Prostate gland (tissue), 2 donors: ENCODE results near the gene CCDC34. TPM values are rescaled to one million over a fixed set of nuclear protein-coding genes. Genes with fewer than 3 reads are reported as not detected.
"Not testable (repeated sequence)": the region's sequence is repeated elsewhere in the genome, so short reads cannot be mapped to it uniquely, and the experiment has no call there.

Source experiments
- DNase-seq: peaks from one replicate; pipeline ENCODE4 v3.0.0-alpha.2; 2019; ENCODE audit warnings: low spot score
- H3K27ac ChIP-seq, 2 donors: fragments of 200-600 bp; sonication (generic); 2 replicates each; pipeline ENCODE4 v1.5.1; 2017 to 2019
- H3K27me3 ChIP-seq: fragments of 200-600 bp; sonication (generic); replicated peaks from 2 replicates; pipeline ENCODE4 v1.5.1; 2019; ENCODE audit not compliant: insufficient read depth
- H3K36me3 ChIP-seq, 2 donors: fragments of 200-600 bp; sonication (generic); 1 replicate in 1 of 2; 2 replicates in 1 of 2; pipeline versions ENCODE4 v1.5.1 to v1.8.1; 2017 to 2019
- H3K4me1 ChIP-seq: fragments of 200-600 bp; sonication (generic); replicated peaks from 2 replicates; pipeline ENCODE4 v1.5.1; 2019
- H3K4me3 ChIP-seq, 2 donors: fragments of 200-600 bp; sonication (generic); 2 replicates each; pipeline ENCODE4 v1.5.1; 2017 to 2019
- H3K9me3 ChIP-seq: fragments of 200-600 bp; sonication (generic); 2 replicates; pipeline ENCODE4 v1.5.1; 2017
- CTCF ChIP-seq, 4 experiments: fragments of 200-600 bp in 2 of 4; fragments of 450-650 bp in 2 of 4; sonication (generic) in 2 of 4; IDR thresholded peaks; 1 replicate in 3 of 4; 2 replicates in 1 of 4; pipeline ENCODE4 v1.5.1; 2016 to 2019; ENCODE audit warnings: antibody characterized with exemption in 4 of 4, mild to moderate bottlenecking in 2 of 4, moderate library complexity in 2 of 4
- POLR2A ChIP-seq: fragments of 450-650 bp; IDR thresholded peaks from one replicate; pipeline ENCODE4 v1.6.1; 2016; ENCODE audit warnings: antibody characterized with exemption, mild to moderate bottlenecking
- POLR2AphosphoS5 ChIP-seq: sonication (generic); formaldehyde crosslinking; IDR thresholded peaks from one replicate; pipeline ENCODE4 v1.6.1; 2017; ENCODE audit warnings: antibody characterized with exemption
- WGBS: methylation state at CpG from one replicate; pipeline ENCODE4 v1.1.5; 2018; 5-methylcytosine and 5-hydroxymethylcytosine counted together
- intact Hi-C: fragments of 100-400 bp; cut with DNase I; formaldehyde crosslinking; loops from one replicate; pipeline ENCODE4 v1.14.2; 2022
- total RNA-seq, 2 donors: library from RNA; depleted of rRNA; stranded (reverse); fragments of >200 nt; gene quantifications; one replicate each; pipeline ENCODE4 v1.1.0, GENCODE V29; 2016

The CCDC34 gene
- total RNA-seq, 2 donors from 2014 or later, result 5.7 to 6.7 TPM

GRCh38 chr11:27329867-27330632, 33.0 kb downstream of the CCDC34 start:
- TF ChIP-seq POLR2AphosphoS5, result no peak
- TF ChIP-seq POLR2A, result no peak
- no peak for TF ChIP-seq CTCF (IDR thresholded peaks at IDR 0.05)
- intact Hi-C loops, result loop anchor here (10.0 kb wide), 1 partner anchor 775 kb away; no protein-coding TSS in a partner anchor
- no peaks in the 10 kb centered on the region for H3K27me3 ChIP-seq
- no peak for DNase-seq
- no peaks in the 10 kb centered on the region for H3K4me1 ChIP-seq
- no peaks in the 10 kb centered on the region for H3K36me3 ChIP-seq
- no peaks in the 10 kb centered on the region for H3K9me3 ChIP-seq
- WGBS, result 95% methylated on average over 4 of the region's 4 CpGs
- H3K27ac ChIP-seq, result no peak overlapping the region
- H3K4me3 ChIP-seq, result no peak overlapping the region

GRCh38 chr11:27328614-27329013, 34.4 kb downstream of the CCDC34 start:
- no peak for DNase-seq
- H3K36me3 ChIP-seq, result no peaks in the 10 kb centered on the region
- H3K9me3 ChIP-seq, result no peaks in the 10 kb centered on the region
- intact Hi-C loops, result no loop called here
- 76% methylated on average over 5 of the region's 5 CpGs for WGBS
- H3K27ac ChIP-seq, result no peak overlapping the region
- no peak overlapping the region for H3K4me3 ChIP-seq
- H3K4me1 ChIP-seq, result no peaks in the 10 kb centered on the region
- TF ChIP-seq CTCF (IDR thresholded peaks at IDR 0.05), result no peak
- TF ChIP-seq POLR2A, result no peak
- TF ChIP-seq POLR2AphosphoS5, result no peak
- no peaks in the 10 kb centered on the region for H3K27me3 ChIP-seq

GRCh38 chr11:27327064-27327463, 36.0 kb downstream of the CCDC34 start:
- WGBS, result 95% methylated on average over 2 of the region's 2 CpGs

GRCh38 chr11:27322196-27322595, 40.8 kb downstream of the CCDC34 start:
- H3K4me1 ChIP-seq, H3K9me3 ChIP-seq, H3K4me3 ChIP-seq, H3K27ac ChIP-seq, intact Hi-C loops, DNase-seq, H3K36me3 ChIP-seq, H3K27me3 ChIP-seq: not testable (repeated sequence)
- 97% methylated on average over 3 of the region's 3 CpGs for WGBS

More at GRCh38 chr11:27327064-27327463, 36.0 kb downstream of the CCDC34 start:
- H3K4me1 ChIP-seq, DNase-seq, H3K27ac ChIP-seq, H3K4me3 ChIP-seq, H3K27me3 ChIP-seq, intact Hi-C loops, H3K9me3 ChIP-seq, H3K36me3 ChIP-seq: not testable (repeated sequence)

- H3K27me3 ChIP-seq, DNase-seq, H3K9me3 ChIP-seq, intact Hi-C loops, H3K4me3 ChIP-seq, H3K4me1 ChIP-seq, H3K36me3 ChIP-seq, H3K27ac ChIP-seq: not testable (repeated sequence)
- WGBS, result 91% methylated on average over 10 of the region's 10 CpGs
Measured at GRCh38 chr11:27321340-27321739, 41.7 kb downstream of the CCDC34 start.

GRCh38 chr11:27319072-27319471, 43.9 kb downstream of the CCDC34 start:
- DNase-seq, result no peak
- no peaks in the 10 kb centered on the region for H3K4me1 ChIP-seq
- H3K4me3 ChIP-seq, result no peak overlapping the region
- H3K27ac ChIP-seq, result no peak overlapping the region
- H3K27me3 ChIP-seq, result no peaks in the 10 kb centered on the region
- H3K9me3 ChIP-seq, result no peaks in the 10 kb centered on the region
- intact Hi-C loops, result no loop called here
- WGBS, result 58% methylated on average over 2 of the region's 2 CpGs
- TF ChIP-seq CTCF (IDR thresholded peaks at IDR 0.05), result no peak
- no peak for TF ChIP-seq POLR2A
- H3K36me3 ChIP-seq, result no peaks in the 10 kb centered on the region
